DND-41 (cell line): ENCODE measurements around the gene EXD3.

ENCODE experiments used
- ATAC-seq: fragments of 200-7000 bp; cut with Tn5 transposase; 3 replicates; pipeline ENCODE4 v1.9.1; 2021; ENCODE audit warnings: low read depth; ENCODE audit not compliant: insufficient read depth
- DNase-seq: peaks from one replicate; pipeline ENCODE4 v3.0.0-alpha.2; 2020
- H2AFZ ChIP-seq: 2 replicates; pipeline ENCODE4 v1.6.0; 2012; ENCODE audit warnings: low read depth, low read length
- H3K27ac ChIP-seq: 2 replicates; pipeline ENCODE4 v1.5.1; 2012; ENCODE audit warnings: low read length, inconsistent platforms
- H3K27me3 ChIP-seq: fragments of 200-600 bp; sonication (generic); 2 replicates; pipeline ENCODE4 v1.6.0; 2012; ENCODE audit warnings: low read length, mild to moderate bottlenecking, inconsistent platforms; ENCODE audit not compliant: insufficient read depth, poor library complexity
- H3K36me3 ChIP-seq: 2 replicates; pipeline ENCODE4 v1.5.1; 2012; ENCODE audit warnings: low read length, inconsistent platforms; ENCODE audit not compliant: insufficient read depth
- H3K4me1 ChIP-seq: 2 replicates; pipeline ENCODE4 v1.5.1; 2012; ENCODE audit warnings: mild to moderate bottlenecking, low read length; ENCODE audit not compliant: insufficient read depth
- H3K4me2 ChIP-seq: 2 replicates; pipeline ENCODE4 v1.6.0; 2012; ENCODE audit warnings: mild to moderate bottlenecking, moderate library complexity, low read length, inconsistent platforms; ENCODE audit not compliant: insufficient read depth
- H3K4me3 ChIP-seq, 2 experiments: fragments of 200-600 bp in 1 of 2; shearing (Covaris generic) in 1 of 2; 2 replicates each; pipeline ENCODE4 v1.5.1; 2012 to 2016; ENCODE audit warnings: inconsistent platforms in 2 of 2, low read length in 2 of 2, mild to moderate bottlenecking in 2 of 2, low read depth in 1 of 2, moderate library complexity in 1 of 2
- H3K79me2 ChIP-seq: 2 replicates; pipeline ENCODE4 v1.6.0; 2012; ENCODE audit warnings: low read length, inconsistent platforms; ENCODE audit not compliant: insufficient read depth
- H3K9ac ChIP-seq: 2 replicates; pipeline ENCODE4 v1.6.0; 2012; ENCODE audit warnings: low read depth, mild to moderate bottlenecking, inconsistent platforms, low read length, moderate library complexity
- H3K9me3 ChIP-seq: 2 replicates; pipeline ENCODE4 v1.5.1; 2012; ENCODE audit warnings: low read length, moderate library complexity, mild to moderate bottlenecking, inconsistent platforms; ENCODE audit not compliant: insufficient read depth, severe bottlenecking
- H4K20me1 ChIP-seq: 2 replicates; pipeline ENCODE4 v1.6.0; 2012; ENCODE audit warnings: low read length; ENCODE audit not compliant: insufficient read depth
- EZH2 ChIP-seq: IDR thresholded peaks from 3 replicates; pipeline ENCODE4 v1.6.1; 2012; ENCODE audit warnings: borderline replicate concordance, low read depth, mild to moderate bottlenecking, moderate library complexity, low read length, inconsistent platforms; ENCODE audit not compliant: severe bottlenecking
- TF ChIP-seq, protein P1 (sequence below): IDR thresholded peaks from 2 replicates; pipeline ENCODE4 v1.5.1; 2012; ENCODE audit warnings: borderline replicate concordance, low read length, moderate library complexity, mild to moderate bottlenecking; ENCODE audit not compliant: poor library complexity, severe bottlenecking; ENCODE audit errors: extremely low read depth

Gene EXD3

DNA sequence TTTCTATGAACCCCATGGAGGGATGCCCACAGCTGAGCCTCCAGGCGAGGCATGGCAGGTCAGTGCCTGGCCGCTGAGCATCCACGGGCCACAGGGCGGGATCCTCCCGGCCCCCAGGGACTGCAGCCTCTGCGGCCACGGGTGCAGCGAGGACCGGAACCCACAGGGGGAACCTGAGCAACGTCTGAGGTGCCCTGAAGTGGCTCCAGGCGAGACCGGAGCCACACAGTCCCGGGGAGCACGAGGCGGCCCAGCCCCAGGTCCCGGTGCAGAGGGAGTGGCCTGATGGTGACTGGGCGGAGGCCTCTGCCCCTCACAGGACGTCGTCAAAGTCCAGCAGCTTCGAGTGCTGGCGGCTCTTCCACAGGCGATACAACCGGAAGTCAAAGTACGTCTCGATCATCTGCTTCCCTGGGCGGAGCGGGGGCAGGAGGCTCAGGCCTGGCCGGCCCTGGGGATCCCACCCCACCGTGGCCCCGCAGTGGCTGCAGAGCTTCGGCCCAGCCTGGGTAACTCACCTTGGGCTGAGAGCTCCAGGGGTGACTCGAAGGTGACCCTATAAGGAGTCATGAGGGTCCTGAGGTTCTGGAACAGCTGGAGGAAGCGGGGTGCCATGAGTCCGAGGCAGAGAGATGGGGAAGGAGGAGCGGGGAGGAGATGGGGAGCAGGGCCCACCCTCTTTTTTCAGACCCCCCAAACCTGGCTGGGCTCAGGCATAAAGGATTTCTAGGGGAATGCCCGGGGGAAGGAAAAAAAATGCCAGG is 26.3 kb upstream of the EXD3 start:
- H3K4me2 ChIP-seq: no peak overlapping the region
- no peak overlapping the region for H2AFZ ChIP-seq
- H4K20me1 ChIP-seq: peaks cover 24% of the 10 kb centered on the region
- no peaks in the 10 kb centered on the region for H3K27me3 ChIP-seq
- H3K9me3 ChIP-seq: no peaks in the 10 kb centered on the region
- no peak overlapping the region for H3K27ac ChIP-seq
- no peaks in the 10 kb centered on the region for H3K4me1 ChIP-seq
- no peak for DNase-seq
- no peak overlapping the region for H3K9ac ChIP-seq
- no peaks in the 10 kb centered on the region for H3K79me2 ChIP-seq
- H3K4me3 ChIP-seq: no peak overlapping the region
- ATAC-seq: no peak
- TF ChIP-seq EZH2: no peak
- TF ChIP-seq, protein P1, sequence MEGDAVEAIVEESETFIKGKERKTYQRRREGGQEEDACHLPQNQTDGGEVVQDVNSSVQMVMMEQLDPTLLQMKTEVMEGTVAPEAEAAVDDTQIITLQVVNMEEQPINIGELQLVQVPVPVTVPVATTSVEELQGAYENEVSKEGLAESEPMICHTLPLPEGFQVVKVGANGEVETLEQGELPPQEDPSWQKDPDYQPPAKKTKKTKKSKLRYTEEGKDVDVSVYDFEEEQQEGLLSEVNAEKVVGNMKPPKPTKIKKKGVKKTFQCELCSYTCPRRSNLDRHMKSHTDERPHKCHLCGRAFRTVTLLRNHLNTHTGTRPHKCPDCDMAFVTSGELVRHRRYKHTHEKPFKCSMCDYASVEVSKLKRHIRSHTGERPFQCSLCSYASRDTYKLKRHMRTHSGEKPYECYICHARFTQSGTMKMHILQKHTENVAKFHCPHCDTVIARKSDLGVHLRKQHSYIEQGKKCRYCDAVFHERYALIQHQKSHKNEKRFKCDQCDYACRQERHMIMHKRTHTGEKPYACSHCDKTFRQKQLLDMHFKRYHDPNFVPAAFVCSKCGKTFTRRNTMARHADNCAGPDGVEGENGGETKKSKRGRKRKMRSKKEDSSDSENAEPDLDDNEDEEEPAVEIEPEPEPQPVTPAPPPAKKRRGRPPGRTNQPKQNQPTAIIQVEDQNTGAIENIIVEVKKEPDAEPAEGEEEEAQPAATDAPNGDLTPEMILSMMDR: no peak
- H3K36me3 ChIP-seq: no peaks in the 10 kb centered on the region

DNA sequence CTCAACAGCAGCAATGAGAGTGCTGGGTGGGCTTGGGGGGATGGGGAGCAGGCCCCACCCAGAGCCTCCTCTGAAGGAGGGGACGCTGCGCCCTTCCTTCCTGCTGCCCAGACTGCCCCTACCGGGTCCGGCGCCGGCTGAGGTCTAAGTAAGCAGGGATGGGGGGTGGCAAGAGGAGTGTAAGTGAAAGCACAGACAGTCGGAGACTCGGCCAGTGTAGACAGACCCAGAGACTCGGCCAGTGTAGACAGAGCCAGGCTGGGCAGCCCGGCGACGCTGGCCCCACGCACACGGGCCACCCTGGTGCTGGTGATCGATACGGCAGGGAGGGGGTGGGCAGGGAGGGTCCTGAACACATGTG is 25.6 kb upstream of the EXD3 start:
- Histone ChIP-seq H3K4me2 (no peak overlapping the region), H3K4me1 (no peaks in the 10 kb centered on the region), H3K4me3 (no peak overlapping the region), H3K27me3 (no peaks in the 10 kb centered on the region), H3K9ac (no peak overlapping the region), H3K79me2 (no peaks in the 10 kb centered on the region), H3K27ac (no peak overlapping the region), H4K20me1 (peaks cover 24% of the 10 kb centered on the region), H2AFZ (no peak overlapping the region), H3K36me3 (no peaks in the 10 kb centered on the region), H3K9me3 (no peaks in the 10 kb centered on the region)
- no peak for TF ChIP-seq EZH2
- TF ChIP-seq, protein P1: no peak
- no peak for DNase-seq
- ATAC-seq: no peak

GRCh38 chr9:137447722-137448601 is 25.0 kb upstream of the EXD3 start:
- Histone ChIP-seq H4K20me1 (peaks cover 24% of the 10 kb centered on the region), H2AFZ (no peak overlapping the region), H3K36me3 (no peaks in the 10 kb centered on the region), H3K27ac (no peak overlapping the region), H3K79me2 (no peaks in the 10 kb centered on the region), H3K4me2 (no peak overlapping the region), H3K4me1 (no peaks in the 10 kb centered on the region), H3K4me3 (no peak overlapping the region), H3K9ac (no peak overlapping the region), H3K27me3 (no peaks in the 10 kb centered on the region), H3K9me3 (no peaks in the 10 kb centered on the region)
- TF ChIP-seq EZH2: no peak
- TF ChIP-seq, protein P1: no peak
- no peak for ATAC-seq
- DNase-seq: no peak
